Measurements from ENCODE around the gene ICE2.
"Not testable (repeated sequence)": the region's sequence is repeated elsewhere in the genome, so short reads cannot be mapped to it uniquely, and the experiment has no call there.

ICE2 gene

GRCh38 chr15:60410350-60410749 lies 68.6 kb downstream of the ICE2 start:
- not testable (repeated sequence) for DNase-seq (ENCODE audit: low read depth)

- peak; percentile 87 for DNase-seq (ENCODE audit: low read depth)
Measured at GRCh38 chr15:60408463-60408981, 70.4 kb downstream of the ICE2 start.

GRCh38 chr15:60407415-60407805 lies 71.5 kb downstream of the ICE2 start:
- DNase-seq (ENCODE audit: low read depth), result no peak

GRCh38 chr15:60406513-60407414 lies 72.2 kb downstream of the ICE2 start:
- no peak for DNase-seq (ENCODE audit: low read depth)

GRCh38 chr15:60405399-60405798 lies 73.5 kb downstream of the ICE2 start:
- no peak for DNase-seq (ENCODE audit: low read depth)

- not testable (repeated sequence) for DNase-seq (ENCODE audit: low read depth)
Measured at GRCh38 chr15:60404351-60404750, 74.6 kb downstream of the ICE2 start.

- no peak for DNase-seq (ENCODE audit: low read depth)
Measured at GRCh38 chr15:60400944-60401343, 78.0 kb downstream of the ICE2 start.

GRCh38 chr15:60399931-60400330 lies 79.0 kb downstream of the ICE2 start:
- peak; percentile 62 for DNase-seq (ENCODE audit: low read depth)

- no peak for DNase-seq (ENCODE audit: low read depth)
Measured at GRCh38 chr15:60399246-60399915, 79.6 kb downstream of the ICE2 start.

- peak; percentile 80 for DNase-seq (ENCODE audit: low read depth)
Measured at GRCh38 chr15:60397772-60398445, 81.0 kb downstream of the ICE2 start, which contains the start of gene ANXA2. ANXA2 (minus strand) TSS chr15:60397986; CDS start chr15:60386075, 11,911 bp downstream.

- no peak for DNase-seq (ENCODE audit: low read depth)
Measured at GRCh38 chr15:60396958-60397771, 81.8 kb downstream of the ICE2 start.

GRCh38 chr15:60396560-60396957 lies 82.4 kb downstream of the ICE2 start:
- no peak for DNase-seq (ENCODE audit: low read depth)

- DNase-seq (ENCODE audit: low read depth), result no peak
Measured at GRCh38 chr15:60396100-60396499, 82.8 kb downstream of the ICE2 start.

- DNase-seq (ENCODE audit: low read depth), result no peak
Measured at GRCh38 chr15:60395276-60396011, 83.5 kb downstream of the ICE2 start.

GRCh38 chr15:60394689-60395097 lies 84.2 kb downstream of the ICE2 start:
- DNase-seq (ENCODE audit: low read depth), result no peak

GRCh38 chr15:60392986-60393790 lies 85.8 kb downstream of the ICE2 start:
- DNase-seq (ENCODE audit: low read depth), result peak; percentile 98

GRCh38 chr15:60392601-60392985 lies 86.3 kb downstream of the ICE2 start:
- DNase-seq (ENCODE audit: low read depth), result peak; percentile 83

- no peak for DNase-seq (ENCODE audit: low read depth)
Measured at GRCh38 chr15:60391722-60392315, 87.1 kb downstream of the ICE2 start.

- peak; percentile 97 for DNase-seq (ENCODE audit: low read depth)
Measured at GRCh38 chr15:60390871-60391501, 88.0 kb downstream of the ICE2 start.
